HEK293T (cell line): ENCODE results near the gene TANK.
"Not testable (repeated sequence)": the region's sequence is repeated elsewhere in the genome, so short reads cannot be mapped to it uniquely, and the experiment has no call there.

ENCODE experiments used
- CTCF ChIA-PET: fragments of 350-600 bp; formaldehyde crosslinking; extraction: SDS; loops from one replicate; lab custom pipeline; 2021; ENCODE audit warnings: antibody characterized with exemption, inconsistent platforms; lab: Yijun Ruan, JAX
- POLR2A ChIA-PET: fragments of 350-600 bp; formaldehyde crosslinking; extraction: SDS; loops from one replicate; lab custom pipeline; 2020; ENCODE audit warnings: antibody characterized with exemption, inconsistent platforms; lab: Yijun Ruan, JAX
- DNase-seq: peaks from one replicate; pipeline ENCODE4 v3.0.0; 2012; ENCODE audit warnings: mixed read lengths; ENCODE audit errors: extremely low spot score
- ARNT ChIP-seq: fragments of 450-650 bp; IDR thresholded peaks from 2 replicates; pipeline ENCODE4 v1.6.1; 2017; ENCODE audit warnings: mild to moderate bottlenecking
- BHLHE40 ChIP-seq: fragments of 450-650 bp; IDR thresholded peaks from 2 replicates; pipeline ENCODE4 v1.6.1; 2016; ENCODE audit warnings: mild to moderate bottlenecking, moderate library complexity, borderline replicate concordance
- CTBP1 ChIP-seq: fragments of 450-650 bp; IDR thresholded peaks from 2 replicates; pipeline ENCODE4 v1.6.1; 2016; ENCODE audit warnings: borderline replicate concordance
- ELF4 ChIP-seq: fragments of 450-650 bp; IDR thresholded peaks from 2 replicates; pipeline ENCODE4 v1.6.1; 2017; ENCODE audit warnings: antibody characterized with exemption
- FOXA1 ChIP-seq: fragments of 450-650 bp; IDR thresholded peaks from 2 replicates; pipeline ENCODE4 v1.6.1; 2016; ENCODE audit warnings: mild to moderate bottlenecking
- FOXK2 ChIP-seq: fragments of 450-650 bp; IDR thresholded peaks from 2 replicates; pipeline ENCODE4 v1.6.1; 2016; ENCODE audit warnings: mild to moderate bottlenecking
- FOXM1 ChIP-seq: fragments of 450-650 bp; IDR thresholded peaks from 2 replicates; pipeline ENCODE4 v1.6.1; 2017; ENCODE audit warnings: mild to moderate bottlenecking, borderline replicate concordance
- HDGF ChIP-seq: fragments of 450-650 bp; IDR thresholded peaks from 2 replicates; pipeline ENCODE4 v1.6.1; 2017; ENCODE audit warnings: antibody characterized with exemption, borderline replicate concordance
- L3MBTL2 ChIP-seq: fragments of 450-650 bp; conservative IDR thresholded peaks from 2 replicates; pipeline ENCODE4 v1.6.1; 2016; ENCODE audit warnings: mild to moderate bottlenecking
- LEF1 ChIP-seq: fragments of 450-650 bp; IDR thresholded peaks from 2 replicates; pipeline ENCODE4 v1.6.1; 2017; ENCODE audit warnings: mild to moderate bottlenecking, borderline replicate concordance
- NFRKB ChIP-seq: fragments of 450-650 bp; IDR thresholded peaks from 2 replicates; pipeline ENCODE4 v1.6.1; 2016; ENCODE audit warnings: mild to moderate bottlenecking, moderate library complexity
- SP1 ChIP-seq: fragments of 450-650 bp; IDR thresholded peaks from 2 replicates; pipeline ENCODE4 v1.6.1; 2017
- SUZ12 ChIP-seq: fragments of 450-650 bp; IDR thresholded peaks from 2 replicates; pipeline ENCODE4 v1.6.1; 2016; ENCODE audit warnings: mild to moderate bottlenecking
- TARDBP ChIP-seq: fragments of 450-650 bp; IDR thresholded peaks from 2 replicates; pipeline ENCODE4 v1.6.1; 2016
- ZNF384 ChIP-seq: fragments of 450-650 bp; IDR thresholded peaks from 2 replicates; pipeline ENCODE4 v1.6.1; 2016
- TF ChIP-seq, protein P1 (sequence below): fragments of 450-650 bp; IDR thresholded peaks from 2 replicates; pipeline ENCODE4 v1.6.1; 2016

TANK gene

DNA sequence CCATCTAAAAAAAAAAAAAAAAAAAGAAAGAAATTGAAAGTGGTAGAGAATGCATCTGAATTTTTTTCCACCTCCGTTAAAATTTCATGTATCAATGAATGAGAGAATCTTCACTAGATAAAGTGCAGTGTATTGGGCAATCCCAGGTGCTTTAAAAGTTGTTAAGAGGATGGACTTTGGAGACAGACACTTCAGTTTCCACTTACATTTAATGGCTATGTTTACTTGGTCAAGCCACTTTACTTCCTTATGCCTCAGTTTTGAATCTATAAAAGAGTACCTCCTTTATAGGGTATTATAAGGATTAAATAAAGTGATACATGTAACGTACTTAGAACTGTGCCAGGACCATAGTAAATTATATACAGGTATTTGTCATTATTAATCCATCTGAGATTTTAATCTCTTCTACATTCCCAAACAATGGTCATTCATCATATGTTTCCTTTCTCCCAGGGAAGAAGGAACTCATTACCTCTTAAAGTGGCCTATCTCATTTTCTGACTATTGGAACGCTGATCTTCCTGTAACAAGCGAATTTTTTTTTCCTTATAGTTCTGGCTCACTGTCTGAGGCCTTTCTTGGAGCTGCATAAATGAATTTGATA lies 29.1 kb upstream of the TANK start:
- POLR2A ChIA-PET, result no interaction called here
- CTCF ChIA-PET, result no interaction called here
- no peak for DNase-seq
- no peak for TF ChIP-seq LEF1
- no peak for TF ChIP-seq NFRKB
- no peak for TF ChIP-seq FOXK2
- no peak for TF ChIP-seq ELF4
- no peak for TF ChIP-seq CTBP1
- TF ChIP-seq ARNT, result no peak
- TF ChIP-seq, protein P1, sequence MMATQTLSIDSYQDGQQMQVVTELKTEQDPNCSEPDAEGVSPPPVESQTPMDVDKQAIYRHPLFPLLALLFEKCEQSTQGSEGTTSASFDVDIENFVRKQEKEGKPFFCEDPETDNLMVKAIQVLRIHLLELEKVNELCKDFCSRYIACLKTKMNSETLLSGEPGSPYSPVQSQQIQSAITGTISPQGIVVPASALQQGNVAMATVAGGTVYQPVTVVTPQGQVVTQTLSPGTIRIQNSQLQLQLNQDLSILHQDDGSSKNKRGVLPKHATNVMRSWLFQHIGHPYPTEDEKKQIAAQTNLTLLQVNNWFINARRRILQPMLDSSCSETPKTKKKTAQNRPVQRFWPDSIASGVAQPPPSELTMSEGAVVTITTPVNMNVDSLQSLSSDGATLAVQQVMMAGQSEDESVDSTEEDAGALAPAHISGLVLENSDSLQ, result no peak
- no peak for TF ChIP-seq BHLHE40
- TF ChIP-seq L3MBTL2, result no peak
- no peak for TF ChIP-seq FOXM1
- TF ChIP-seq SUZ12, result no peak
- no peak for TF ChIP-seq HDGF
- TF ChIP-seq ZNF384, result no peak
- no peak for TF ChIP-seq SP1
- TF ChIP-seq TARDBP, result no peak
- TF ChIP-seq FOXA1, result no peak

DNA sequence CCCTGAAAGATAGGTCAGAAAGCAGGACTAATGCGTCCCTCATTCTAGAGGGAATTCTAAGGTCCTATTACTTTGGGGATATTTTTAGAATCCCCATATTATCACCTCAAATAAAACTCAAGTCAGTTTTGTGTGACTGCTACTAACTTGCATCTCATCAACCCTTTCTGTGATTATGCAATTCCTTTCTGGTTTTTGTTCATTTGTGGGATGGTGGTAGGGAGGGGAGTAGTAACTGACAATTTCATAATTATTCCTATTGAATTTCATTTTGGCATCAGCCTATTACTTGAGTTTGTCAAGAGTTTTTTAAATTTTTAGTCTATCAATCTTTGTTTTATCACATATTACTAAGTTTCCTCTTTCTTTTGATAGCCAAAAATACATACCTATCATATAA lies 28.4 kb upstream of the TANK start:
- no peak for TF ChIP-seq ARNT
- no peak for TF ChIP-seq L3MBTL2
- no peak for TF ChIP-seq HDGF
- no peak for TF ChIP-seq NFRKB
- TF ChIP-seq FOXA1, result no peak
- no peak for TF ChIP-seq TARDBP
- TF ChIP-seq SP1, result no peak
- no peak for TF ChIP-seq CTBP1
- TF ChIP-seq SUZ12, result no peak
- TF ChIP-seq, protein P1, result no peak
- TF ChIP-seq FOXK2, result no peak
- no peak for TF ChIP-seq BHLHE40
- no peak for TF ChIP-seq LEF1
- TF ChIP-seq FOXM1, result no peak
- DNase-seq, result no peak
- POLR2A ChIA-PET, result no interaction called here
- CTCF ChIA-PET, result no interaction called here

DNA sequence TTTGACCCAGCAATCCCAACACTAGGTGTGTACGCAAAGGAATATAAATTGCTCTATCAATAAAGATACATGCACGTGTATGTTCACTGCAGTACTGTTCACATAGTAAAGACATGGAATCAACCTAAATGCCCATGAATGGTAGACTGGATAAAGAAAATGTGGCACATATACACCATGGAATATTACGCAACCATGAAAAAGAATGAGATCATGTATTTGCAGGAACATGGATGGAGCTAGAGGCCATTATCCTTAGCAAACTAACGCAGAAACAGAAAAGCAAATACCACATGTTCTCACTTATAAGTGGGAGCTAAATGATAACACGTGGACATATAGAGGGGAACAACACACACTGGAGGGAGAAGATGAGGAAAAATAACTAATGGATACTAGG lies 27.8 kb upstream of the TANK start:
- DNase-seq, CTCF ChIA-PET, POLR2A ChIA-PET: not testable (repeated sequence)

DNA sequence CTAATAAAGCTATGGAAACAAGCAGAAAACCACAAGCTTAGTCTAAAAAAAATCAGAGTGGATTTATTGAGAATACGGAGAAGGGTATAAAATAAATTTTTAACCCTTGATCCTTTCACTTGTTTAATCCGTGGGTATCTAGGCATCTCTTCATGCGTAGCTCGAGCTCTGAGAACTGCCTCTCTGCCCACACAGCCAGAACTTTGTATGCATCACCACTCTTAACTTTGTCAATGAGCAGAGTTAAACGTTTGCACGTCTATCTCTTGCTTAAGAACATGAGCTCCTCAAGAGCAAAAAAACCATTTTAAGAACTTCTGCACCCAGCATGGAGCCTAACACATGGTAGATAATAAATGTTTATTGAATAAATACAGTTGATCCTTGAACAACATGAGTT lies 26.9 kb upstream of the TANK start:
- ChIA-PET POLR2A (no interaction called here), CTCF (interaction anchor here (0.7 kb wide), 1 partner anchor 69 kb away, joined by 3 read pairs; no protein-coding TSS in a partner anchor)
- DNase-seq, result no peak
- no peak for TF ChIP-seq HDGF
- no peak for TF ChIP-seq ZNF384
- TF ChIP-seq, protein P1, result no peak
- TF ChIP-seq FOXM1, result no peak
- no peak for TF ChIP-seq BHLHE40
- no peak for TF ChIP-seq CTBP1
- TF ChIP-seq FOXA1, result no peak
- TF ChIP-seq NFRKB, result no peak
- no peak for TF ChIP-seq ARNT
- TF ChIP-seq FOXK2, result no peak
- TF ChIP-seq TARDBP, result no peak
- no peak for TF ChIP-seq ELF4
- TF ChIP-seq SP1, result no peak

DNA sequence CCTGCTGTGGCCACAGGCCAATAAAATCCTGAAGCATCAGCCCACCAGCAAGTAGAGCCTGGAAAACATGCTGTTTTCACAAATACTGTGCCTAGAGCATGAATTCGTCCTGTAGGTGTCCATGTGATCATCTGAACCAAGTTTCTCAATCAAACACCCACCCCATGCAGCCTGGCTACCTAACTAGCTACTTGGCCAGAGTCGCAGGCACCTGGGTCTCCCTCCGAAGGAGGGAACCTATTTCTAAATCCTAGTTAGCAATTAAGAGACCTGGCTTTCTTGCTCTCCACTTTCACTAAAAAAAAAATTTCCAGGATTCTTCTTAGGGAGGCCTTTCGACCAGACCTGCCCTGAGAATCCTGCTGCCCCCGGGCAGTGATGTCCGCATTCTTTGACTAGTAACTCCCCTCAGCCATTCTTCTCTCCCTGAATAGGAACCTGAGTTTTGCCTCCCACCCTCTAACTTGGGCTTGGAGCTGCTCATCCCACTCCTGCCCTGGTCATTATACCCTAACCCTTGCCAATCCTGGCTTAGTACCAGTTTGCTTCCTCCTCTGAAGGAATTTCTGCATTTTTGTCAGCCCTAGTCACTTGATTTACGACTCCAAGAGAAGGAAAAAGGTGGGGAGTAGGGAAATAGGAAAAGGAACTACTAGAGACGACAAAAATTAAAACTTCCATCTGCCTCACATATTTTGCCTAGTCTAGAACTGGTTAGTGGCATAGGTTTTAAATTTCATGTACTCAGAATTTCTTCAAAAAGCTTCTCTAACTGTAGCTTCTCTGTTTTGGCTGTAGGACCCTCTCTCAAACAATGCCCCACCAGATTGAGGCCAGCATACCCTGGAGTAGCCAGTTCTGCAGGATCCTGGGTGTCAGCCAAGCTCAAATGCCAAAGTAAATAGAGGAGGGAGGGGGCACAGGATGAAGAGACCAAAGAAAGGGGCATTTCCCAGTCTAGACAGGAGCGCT lies 25.4 kb upstream of the TANK start:
- no peak for TF ChIP-seq LEF1
- TF ChIP-seq, protein P1, result peak; percentile 85
- POLR2A ChIA-PET, result no interaction called here
- no peak for DNase-seq
- CTCF ChIA-PET, result no interaction called here
